PC-3 (cell line): ENCODE results near the gene TOP2A. TPM values are rescaled to one million over a fixed set of nuclear protein-coding genes. Genes with fewer than 3 reads are reported as not detected.

Source experiments
- ATAC-seq: fragments of 200-7000 bp; cut with Tn5 transposase; 2 replicates; pipeline ENCODE4 v1.9.1; 2020; ENCODE audit warnings: mild to moderate bottlenecking, moderate library complexity
- BruUV-seq: library from RNA; stranded (reverse); fragments of 400-500 nt; replicated peaks from 2 replicates; lab custom pipeline; 2021; lab: Mats Ljungman, UMichigan
- CTCF ChIA-PET: fragments of 300-600 bp; sonication (Branson Sonifier 250); formaldehyde crosslinking; loops from one replicate; lab custom pipeline; 2022; ENCODE audit warnings: antibody characterized with exemption; lab: Charles Lee
- POLR2A ChIA-PET: fragments of 300-600 bp; sonication (Branson Sonifier 250); formaldehyde crosslinking; loops from one replicate; lab custom pipeline; 2022; ENCODE audit warnings: antibody characterized with exemption; ENCODE audit not compliant: unreplicated experiment; lab: Charles Lee
- DNase-seq: peaks from one replicate; pipeline ENCODE4 v3.0.0-alpha.2; 2015
- H2AFZ ChIP-seq: fragments of 300-600 bp; sonication (generic); 2 replicates; pipeline ENCODE4 v1.6.0; 2016; ENCODE audit warnings: antibody characterized with exemption, low read length
- H3F3A ChIP-seq: fragments of 300-600 bp; sonication (generic); one replicate; pipeline ENCODE4 v1.6.0; 2017; ENCODE audit warnings: antibody characterized with exemption, low read length, control low read depth, mild to moderate bottlenecking; ENCODE audit not compliant: unreplicated experiment
- H3K27ac ChIP-seq: fragments of 300-600 bp; sonication (generic); 2 replicates; pipeline ENCODE4 v1.5.1; 2016; ENCODE audit warnings: mild to moderate bottlenecking, low read length
- H3K27me3 ChIP-seq: fragments of 300-600 bp; sonication (generic); 2 replicates; pipeline ENCODE4 v1.6.1; 2016; ENCODE audit warnings: low read length, mixed read lengths
- H3K36me3 ChIP-seq: fragments of 300-600 bp; sonication (generic); 2 replicates; pipeline ENCODE4 v1.6.1; 2016; ENCODE audit warnings: low read depth, mixed run types, low read length, mixed read lengths
- H3K4me1 ChIP-seq: fragments of 300-600 bp; sonication (generic); 2 replicates; pipeline ENCODE4 v1.5.1; 2016; ENCODE audit warnings: low read length; ENCODE audit not compliant: insufficient read depth
- H3K4me2 ChIP-seq: fragments of 300-600 bp; sonication (generic); 2 replicates; pipeline ENCODE4 v1.6.0; 2016; ENCODE audit warnings: low read length
- H3K4me3 ChIP-seq: fragments of 300-600 bp; sonication (generic); 2 replicates; pipeline ENCODE4 v1.5.1; 2016; ENCODE audit warnings: mild to moderate bottlenecking, low read length, mixed read lengths
- H3K79me2 ChIP-seq: fragments of 300-600 bp; sonication (generic); 2 replicates; pipeline ENCODE4 v1.6.1; 2017; ENCODE audit warnings: low read length, mixed read lengths
- H3K9ac ChIP-seq: fragments of 300-600 bp; sonication (generic); 2 replicates; pipeline ENCODE4 v1.6.0; 2016; ENCODE audit warnings: mild to moderate bottlenecking, low read length
- H3K9me2 ChIP-seq: fragments of 300-600 bp; sonication (generic); replicated peaks from 2 replicates; pipeline ENCODE4 v1.6.1; 2016; ENCODE audit warnings: mixed run types, low read length, mixed read lengths
- H3K9me3 ChIP-seq: fragments of 300-600 bp; sonication (generic); 2 replicates; pipeline ENCODE4 v1.6.1; 2016; ENCODE audit warnings: low read length, mixed read lengths
- H4K20me1 ChIP-seq: fragments of 300-600 bp; sonication (generic); 2 replicates; pipeline ENCODE4 v1.6.1; 2016; ENCODE audit warnings: low read length, mixed read lengths
- CTCF ChIP-seq: fragments of 300-600 bp; sonication (generic); conservative IDR thresholded peaks from 2 replicates; pipeline ENCODE4 v1.5.1; 2017; ENCODE audit warnings: antibody characterized with exemption, low read depth, mild to moderate bottlenecking, low read length
- EZH2 ChIP-seq: fragments of 300-600 bp; sonication (generic); IDR thresholded peaks from one replicate; pipeline ENCODE4 v1.6.1; 2017; ENCODE audit warnings: antibody characterized with exemption, mild to moderate bottlenecking, low read length; ENCODE audit not compliant: unreplicated experiment
- EZH2phosphoT487 ChIP-seq: fragments of 300-600 bp; sonication (generic); IDR thresholded peaks from 2 replicates; pipeline ENCODE4 v1.6.1; 2018; ENCODE audit warnings: mild to moderate bottlenecking, antibody characterized with exemption, low read length, borderline replicate concordance
- intact Hi-C: fragments of 100-400 bp; cut with micrococcal nuclease; formaldehyde crosslinking; loops from 2 replicates; pipeline ENCODE4 v1.9.0; 2023
- total RNA-seq: library from RNA; depleted of rRNA; stranded (reverse); fragments of >200 nt; gene quantifications from 2 replicates; pipeline ENCODE4 v1.2.3, GENCODE V29; 2014

The TOP2A gene
- total RNA-seq, 1 experiment from 2014 or later, result 104 TPM

- Histone ChIP-seq H3K9me3 (no peaks in the 10 kb centered on the region), H4K20me1 (no peaks in the 10 kb centered on the region), H3K4me3 (no peak overlapping the region), H3K9me2 (no peaks in the 10 kb centered on the region), H2AFZ (no peak overlapping the region), H3F3A (no peaks in the 10 kb centered on the region), H3K4me1 (no peaks in the 10 kb centered on the region), H3K27me3 (no peaks in the 10 kb centered on the region), H3K9ac (no peak overlapping the region), H3K4me2 (no peak overlapping the region), H3K27ac (no peak overlapping the region), H3K36me3 (no peaks in the 10 kb centered on the region), H3K79me2 (no peaks in the 10 kb centered on the region)
- no peak for DNase-seq
- BruUV-seq, result no TSS peak
- TF ChIP-seq EZH2phosphoT487, result no peak
- TF ChIP-seq EZH2, result no peak
- no peak for TF ChIP-seq CTCF
- CTCF ChIA-PET, result no interaction called here
- POLR2A ChIA-PET, result no interaction called here
- ATAC-seq, result no peak
- intact Hi-C loops, result no loop called here
These were observed 50.7 kb downstream of the TOP2A start for GRCh38 chr17:40366861-40367518.

GRCh38 chr17:40366076-40366860 is 51.4 kb downstream of the TOP2A start:
- ChIA-PET CTCF (no interaction called here), POLR2A (interaction anchor here (0.6 kb wide), 1 partner anchor 49 kb away, joined by 9 read pairs; no protein-coding TSS in a partner anchor)
- BruUV-seq, result no TSS peak
- no peak for ATAC-seq
- H3K4me3 ChIP-seq, result no peak overlapping the region
- no peaks in the 10 kb centered on the region for H3F3A ChIP-seq
- H2AFZ ChIP-seq, result no peak overlapping the region
- H3K27ac ChIP-seq, result no peak overlapping the region
- no peaks in the 10 kb centered on the region for H3K9me2 ChIP-seq
- H3K36me3 ChIP-seq, result no peaks in the 10 kb centered on the region
- no peaks in the 10 kb centered on the region for H3K4me1 ChIP-seq
- H3K27me3 ChIP-seq, result no peaks in the 10 kb centered on the region
- no peaks in the 10 kb centered on the region for H3K9me3 ChIP-seq
- no peak overlapping the region for H3K4me2 ChIP-seq
- no peaks in the 10 kb centered on the region for H3K79me2 ChIP-seq
- intact Hi-C loops, result no loop called here
- no peak for TF ChIP-seq CTCF
- TF ChIP-seq EZH2, result no peak
- TF ChIP-seq EZH2phosphoT487, result no peak
- DNase-seq, result no peak
- H4K20me1 ChIP-seq, result no peaks in the 10 kb centered on the region
- H3K9ac ChIP-seq, result no peak overlapping the region

GRCh38 chr17:40364906-40365305 is 52.8 kb downstream of the TOP2A start:
- no peak overlapping the region for H3K9ac ChIP-seq
- H3K36me3 ChIP-seq, result no peaks in the 10 kb centered on the region
- no peaks in the 10 kb centered on the region for H3K9me2 ChIP-seq
- H3K4me3 ChIP-seq, result no peak overlapping the region
- H3K79me2 ChIP-seq, result no peaks in the 10 kb centered on the region
- intact Hi-C loops, result no loop called here
- H3K27ac ChIP-seq, result no peak overlapping the region
- no peaks in the 10 kb centered on the region for H3K27me3 ChIP-seq
- no peaks in the 10 kb centered on the region for H3K9me3 ChIP-seq
- no peak overlapping the region for H3K4me2 ChIP-seq
- BruUV-seq, result no TSS peak
- DNase-seq (no peak), ATAC-seq (no peak)
- H3K4me1 ChIP-seq, result no peaks in the 10 kb centered on the region
- TF ChIP-seq CTCF (no peak), EZH2 (no peak), EZH2phosphoT487 (no peak)
- CTCF ChIA-PET, result no interaction called here
- H3F3A ChIP-seq, result no peaks in the 10 kb centered on the region
- POLR2A ChIA-PET, result no interaction called here
- no peak overlapping the region for H2AFZ ChIP-seq
- H4K20me1 ChIP-seq, result no peaks in the 10 kb centered on the region
